ENCODE measurements around the gene UBAC2. TPM values are rescaled to one million over a fixed set of nuclear protein-coding genes. Genes with fewer than 3 reads are reported as not detected.

Gene UBAC2
- total and polyA plus RNA-seq, 10 donors: 49.3 to 82.1 (median 66.2) TPM

- H3K4me1 ChIP-seq: peaks cover 0 to 77% (median 27%) of the 10 kb centered on the region in 6 donors
- H3K4me3 ChIP-seq: peak overlapping the region in 2 of 8 donors; percentile 7 to 9
- peak overlapping the region in 6 of 8 donors; percentile 15 to 54 (median 26) for H3K27ac ChIP-seq
- no peaks in the 10 kb centered on the region for H3K9me3 ChIP-seq
- H3K27me3 ChIP-seq (replicated peaks in 1 of 7): no peaks in the 10 kb centered on the region
- no peak for DNase-seq
- intact Hi-C loops (cut with DNase I; ENCODE audit: low total_unique reads): no loop called here
- H3K36me3 ChIP-seq: peaks cover 0 to 68% (median 38%) of the 10 kb centered on the region in 6 donors
- TF ChIP-seq CTCF (IDR thresholded peaks at IDR 0.05 in 8 of 11, conservative IDR thresholded peaks at IDR 0.05 in 3 of 11) (no peak), POLR2AphosphoS5 (IDR thresholded peaks at IDR 0.05) (no peak), POLR2A (IDR thresholded peaks at IDR 0.05) (no peak)
- WGBS, 5 donors: 74 to 86% (median 78%) methylated on average over 8 of the region's 8 CpGs
Measured at GRCh38 chr13:99339736-99340397, 139.2 kb downstream of the UBAC2 start.

GRCh38 chr13:99340638-99341037 lies 140.0 kb downstream of the UBAC2 start:
- TF ChIP-seq POLR2AphosphoS5 (IDR thresholded peaks at IDR 0.05) (no peak), CTCF (IDR thresholded peaks at IDR 0.05 in 8 of 11, conservative IDR thresholded peaks at IDR 0.05 in 3 of 11) (no peak), POLR2A (IDR thresholded peaks at IDR 0.05) (no peak)
- Histone ChIP-seq H3K4me1 (peaks cover 0 to 69% (median 20%) of the 10 kb centered on the region in 6 donors), H3K27me3 (replicated peaks in 1 of 7) (no peaks in the 10 kb centered on the region), H3K27ac (peak overlapping the region in 4 of 8 donors; percentile 16 to 54 (median 38)), H3K9me3 (no peaks in the 10 kb centered on the region), H3K36me3 (peaks cover 0 to 76% (median 41%) of the 10 kb centered on the region in 6 donors), H3K4me3 (peak overlapping the region in 2 of 8 donors; percentile 7 to 9)
- intact Hi-C loops (cut with DNase I; ENCODE audit: low total_unique reads): no loop called here
- no peak for DNase-seq

GRCh38 chr13:99341969-99342722 lies 141.5 kb downstream of the UBAC2 start:
- Histone ChIP-seq H3K27me3 (replicated peaks in 1 of 7) (no peaks in the 10 kb centered on the region), H3K27ac (no peak overlapping the region), H3K36me3 (peaks cover 0 to 90% (median 45%) of the 10 kb centered on the region in 6 donors), H3K4me3 (no peak overlapping the region), H3K4me1 (peaks cover 0 to 68% (median 25%) of the 10 kb centered on the region in 6 donors), H3K9me3 (no peaks in the 10 kb centered on the region)
- no peak for DNase-seq
- no peak for TF ChIP-seq CTCF (IDR thresholded peaks at IDR 0.05 in 8 of 11, conservative IDR thresholded peaks at IDR 0.05 in 3 of 11)
- TF ChIP-seq POLR2A (IDR thresholded peaks at IDR 0.05): no peak
- no peak for TF ChIP-seq POLR2AphosphoS5 (IDR thresholded peaks at IDR 0.05)
- intact Hi-C loops (cut with DNase I; ENCODE audit: low total_unique reads): no loop called here
- WGBS, 5 donors: 95 to 98% (median 97%) methylated on average over 12 to 16 of the region's 16 CpGs

DNA sequence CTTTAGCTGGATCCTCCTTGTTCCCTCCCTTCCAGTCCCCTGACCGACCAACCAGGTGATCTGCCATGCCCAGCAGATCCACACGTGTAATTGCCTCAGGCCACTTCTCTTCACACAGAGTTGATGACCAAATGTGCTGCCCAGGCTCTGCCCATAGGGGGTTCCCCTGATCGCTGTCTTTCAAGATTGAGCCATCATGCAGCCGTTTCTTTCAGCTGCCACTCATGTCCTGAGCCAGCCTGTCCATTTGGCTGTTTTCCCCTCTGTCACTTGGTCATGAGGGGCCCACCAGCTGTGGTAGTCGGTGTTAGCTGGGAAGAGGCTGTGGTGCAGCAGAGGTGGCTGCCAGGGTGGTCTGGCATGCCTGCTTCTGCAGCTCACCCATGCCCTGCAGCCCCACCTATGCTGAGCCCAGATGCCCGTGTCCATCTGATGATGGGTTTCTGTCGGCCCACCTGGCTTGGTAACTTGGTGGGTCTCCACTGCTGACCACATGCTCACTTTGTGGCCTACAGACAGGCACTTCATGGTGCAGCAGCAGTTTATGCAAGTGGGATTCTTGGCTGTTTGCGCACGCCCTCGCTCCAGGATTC lies 142.2 kb downstream of the UBAC2 start:
- no peak for DNase-seq
- TF ChIP-seq CTCF (IDR thresholded peaks at IDR 0.05 in 8 of 11, conservative IDR thresholded peaks at IDR 0.05 in 3 of 11) (no peak), POLR2AphosphoS5 (IDR thresholded peaks at IDR 0.05) (no peak), POLR2A (IDR thresholded peaks at IDR 0.05) (no peak)
- Histone ChIP-seq H3K36me3 (peaks cover 0 to 92% (median 45%) of the 10 kb centered on the region in 6 donors), H3K27me3 (replicated peaks in 1 of 7) (no peaks in the 10 kb centered on the region), H3K4me3 (no peak overlapping the region), H3K4me1 (peaks cover 0 to 70% (median 29%) of the 10 kb centered on the region in 6 donors), H3K9me3 (no peaks in the 10 kb centered on the region), H3K27ac (no peak overlapping the region)
- WGBS, 5 donors: 74 to 87% (median 82%) methylated on average over 9 to 10 of the region's 10 CpGs
- intact Hi-C loops (cut with DNase I; ENCODE audit: low total_unique reads): no loop called here

Measured in spleen (tissue), 11 donors.